ENCODE measurements around the gene HDAC1. TPM values are rescaled to one million over a fixed set of nuclear protein-coding genes. Genes with fewer than 3 reads are reported as not detected.

Gene HDAC1
- total RNA-seq, 2 experiments from 2014 or later: 111 to 120 TPM

DNA sequence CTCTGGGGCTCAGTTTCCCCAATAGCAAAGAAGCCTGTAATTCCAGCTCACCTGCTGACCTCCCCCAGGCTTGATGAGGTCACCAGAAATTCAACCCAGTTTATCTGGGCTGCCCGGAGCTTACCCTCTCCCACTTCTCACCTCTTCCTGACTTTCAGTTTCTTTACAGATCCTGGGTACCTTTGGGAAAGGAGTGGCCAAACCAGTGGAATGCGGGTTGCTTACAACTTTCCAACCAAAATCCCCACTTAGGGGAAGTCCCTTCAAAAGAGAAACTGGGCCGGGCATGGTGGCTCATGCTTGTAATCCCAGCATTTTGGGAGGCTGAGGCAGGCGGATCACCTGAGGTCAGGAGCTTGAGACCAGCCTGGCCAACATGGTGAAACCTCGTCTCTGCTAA lies 50.1 kb downstream of the HDAC1 start:
- no peak overlapping the region for H3K4me3 Mint-ChIP-seq
- CTCF ChIA-PET: interaction anchor here (1.1 to 1.8 kb wide), 2 partner anchors 94 to 126 kb away, joined by 4 to 5 read pairs; no protein-coding TSS in a partner anchor
- H3K9me3 Mint-ChIP-seq: no peaks in the 10 kb centered on the region
- H3K27ac Mint-ChIP-seq: no peak overlapping the region
- no peak for DNase-seq
- intact Hi-C loops (cut with micrococcal nuclease): no loop called here
- H3K4me1 Mint-ChIP-seq (ENCODE audit: low read depth): peaks cover 49% of the 10 kb centered on the region
- no peaks in the 10 kb centered on the region for H3K27me3 Mint-ChIP-seq (ENCODE audit: low read depth)
- H3K36me3 Mint-ChIP-seq (ENCODE audit: low read depth): no peaks in the 10 kb centered on the region

- H3K4me3 Mint-ChIP-seq: no peak overlapping the region
- CTCF ChIA-PET: interaction anchor here (1.0 to 1.8 kb wide), 2 partner anchors 12 to 127 kb away, joined by 3 to 5 read pairs; no protein-coding TSS in a partner anchor
- no peaks in the 10 kb centered on the region for H3K36me3 Mint-ChIP-seq (ENCODE audit: low read depth)
- H3K9me3 Mint-ChIP-seq: no peaks in the 10 kb centered on the region
- intact Hi-C loops (cut with micrococcal nuclease): no loop called here
- no peak for DNase-seq
- H3K4me1 Mint-ChIP-seq (ENCODE audit: low read depth): peaks cover 42% of the 10 kb centered on the region
- H3K27me3 Mint-ChIP-seq (ENCODE audit: low read depth): no peaks in the 10 kb centered on the region
- H3K27ac Mint-ChIP-seq: no peak overlapping the region
Measured at GRCh38 chr1:32342704-32343103, 50.8 kb downstream of the HDAC1 start.

DNA sequence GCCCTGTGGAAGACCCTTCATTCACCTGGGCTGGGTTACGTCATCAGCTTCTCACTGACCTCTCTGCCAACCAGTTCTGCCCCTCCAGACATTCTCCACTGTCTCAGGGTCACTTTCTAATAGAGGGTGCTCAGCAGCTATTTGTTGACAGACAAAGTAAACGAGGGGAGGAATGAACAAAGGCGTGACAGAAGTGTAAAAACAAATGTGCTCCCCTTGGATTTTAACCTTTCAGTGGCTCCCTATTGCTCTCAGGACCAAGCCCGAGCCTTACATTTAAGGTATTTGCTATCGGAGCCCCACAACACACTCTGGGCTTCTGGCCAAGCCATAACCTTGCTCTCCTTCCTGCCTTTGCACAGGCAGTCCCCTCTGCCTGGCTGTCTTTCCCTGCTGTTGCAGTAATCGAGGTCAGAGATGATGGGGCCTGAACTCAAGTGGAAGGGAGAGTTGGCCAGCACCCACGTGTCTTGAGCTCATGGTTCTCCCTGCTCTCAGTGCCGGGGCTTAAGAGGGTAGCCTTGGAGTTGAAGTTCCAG lies 53.5 kb downstream of the HDAC1 start:
- Mint-ChIP-seq H3K4me1 (ENCODE audit: low read depth) (peaks cover 37% of the 10 kb centered on the region), H3K9me3 (peaks cover under 1% of the 10 kb centered on the region), H3K27ac (no peak overlapping the region), H3K36me3 (ENCODE audit: low read depth) (no peaks in the 10 kb centered on the region), H3K27me3 (ENCODE audit: low read depth) (no peaks in the 10 kb centered on the region), H3K4me3 (no peak overlapping the region)
- CTCF ChIA-PET: interaction anchor here (0.6 to 2.1 kb wide), 5 partner anchors 9 to 90 kb away, joined by 3 to 6 read pairs (median 3); partner anchors contain the start of gene MARCKSL1
- intact Hi-C loops (cut with micrococcal nuclease): no loop called here
- DNase-seq: peak; percentile 19

DNA sequence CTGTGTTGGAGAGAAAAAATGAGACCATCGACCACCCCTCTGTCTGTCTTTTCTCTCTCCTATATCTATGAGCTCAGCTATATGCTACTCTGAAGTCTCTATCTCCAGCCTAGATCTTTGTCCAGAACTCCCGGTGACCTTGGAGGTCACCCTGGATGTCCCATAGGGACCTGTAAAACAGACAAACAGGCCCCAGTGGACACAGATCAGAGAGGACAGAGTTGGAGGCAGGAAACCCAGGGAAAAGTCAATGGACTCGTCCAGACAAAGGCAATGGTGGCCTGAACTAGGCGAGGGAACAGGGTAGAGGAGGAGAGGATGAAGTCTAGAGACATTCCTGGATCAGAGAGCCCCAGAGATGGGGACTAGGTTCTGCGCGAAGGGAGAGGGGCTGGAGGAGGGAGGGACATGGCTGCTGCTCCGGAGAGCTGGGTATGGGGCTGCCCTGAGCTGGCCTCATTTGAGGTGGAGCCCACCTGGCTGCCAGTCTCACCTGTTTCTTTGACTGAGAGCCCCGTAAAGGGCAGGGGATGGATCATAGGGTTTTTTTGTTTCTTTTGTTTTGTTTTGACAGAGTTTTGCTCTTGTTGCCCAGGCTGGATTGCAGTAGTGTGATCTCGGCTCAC lies 54.8 kb downstream of the HDAC1 start:
- Mint-ChIP-seq H3K9me3 (peaks cover 2% of the 10 kb centered on the region), H3K27me3 (ENCODE audit: low read depth) (no peaks in the 10 kb centered on the region), H3K4me3 (no peak overlapping the region), H3K4me1 (ENCODE audit: low read depth) (peaks cover 43% of the 10 kb centered on the region), H3K27ac (no peak overlapping the region), H3K36me3 (ENCODE audit: low read depth) (no peaks in the 10 kb centered on the region)
- DNase-seq: no peak
- CTCF ChIA-PET: interaction anchor here (0.7 kb wide), 1 partner anchor 209 kb away, joined by 4 read pairs; no protein-coding TSS in a partner anchor
- intact Hi-C loops (cut with micrococcal nuclease): no loop called here

- no peaks in the 10 kb centered on the region for H3K36me3 Mint-ChIP-seq (ENCODE audit: low read depth)
- peaks cover 49% of the 10 kb centered on the region for H3K4me1 Mint-ChIP-seq (ENCODE audit: low read depth)
- H3K4me3 Mint-ChIP-seq: no peak overlapping the region
- CTCF ChIA-PET: interaction anchor here (1.7 kb wide), 1 partner anchor 18 kb away, joined by 3 read pairs; no protein-coding TSS in a partner anchor
- intact Hi-C loops (cut with micrococcal nuclease): no loop called here
- no peaks in the 10 kb centered on the region for H3K27me3 Mint-ChIP-seq (ENCODE audit: low read depth)
- no peak overlapping the region for H3K27ac Mint-ChIP-seq
- peaks cover 2% of the 10 kb centered on the region for H3K9me3 Mint-ChIP-seq
- DNase-seq: no peak
Measured at GRCh38 chr1:32349211-32349708, 57.4 kb downstream of the HDAC1 start.

- H3K4me3 Mint-ChIP-seq: peak overlapping the region; percentile 83
- H3K36me3 Mint-ChIP-seq (ENCODE audit: low read depth): no peaks in the 10 kb centered on the region
- peaks cover 38% of the 10 kb centered on the region for H3K4me1 Mint-ChIP-seq (ENCODE audit: low read depth)
- CTCF ChIA-PET: interaction anchor here (1.7 kb wide), 2 partner anchors 15 to 20 kb away, joined by 3 to 5 read pairs; partner anchors contain the start of gene MARCKSL1
- no peaks in the 10 kb centered on the region for H3K27me3 Mint-ChIP-seq (ENCODE audit: low read depth)
- intact Hi-C loops (cut with micrococcal nuclease): loop anchor here (1.0 to 5.0 kb wide), 4 partner anchors 12 to 278 kb away; partner anchors contain the start of genes BSDC1, EIF3I, TMEM234 and TMEM39B
- H3K9me3 Mint-ChIP-seq: peaks cover 2% of the 10 kb centered on the region
- H3K27ac Mint-ChIP-seq: peak overlapping the region; percentile 76
- no peak for DNase-seq
Measured at GRCh38 chr1:32350785-32351398, 59.0 kb downstream of the HDAC1 start.

DNA sequence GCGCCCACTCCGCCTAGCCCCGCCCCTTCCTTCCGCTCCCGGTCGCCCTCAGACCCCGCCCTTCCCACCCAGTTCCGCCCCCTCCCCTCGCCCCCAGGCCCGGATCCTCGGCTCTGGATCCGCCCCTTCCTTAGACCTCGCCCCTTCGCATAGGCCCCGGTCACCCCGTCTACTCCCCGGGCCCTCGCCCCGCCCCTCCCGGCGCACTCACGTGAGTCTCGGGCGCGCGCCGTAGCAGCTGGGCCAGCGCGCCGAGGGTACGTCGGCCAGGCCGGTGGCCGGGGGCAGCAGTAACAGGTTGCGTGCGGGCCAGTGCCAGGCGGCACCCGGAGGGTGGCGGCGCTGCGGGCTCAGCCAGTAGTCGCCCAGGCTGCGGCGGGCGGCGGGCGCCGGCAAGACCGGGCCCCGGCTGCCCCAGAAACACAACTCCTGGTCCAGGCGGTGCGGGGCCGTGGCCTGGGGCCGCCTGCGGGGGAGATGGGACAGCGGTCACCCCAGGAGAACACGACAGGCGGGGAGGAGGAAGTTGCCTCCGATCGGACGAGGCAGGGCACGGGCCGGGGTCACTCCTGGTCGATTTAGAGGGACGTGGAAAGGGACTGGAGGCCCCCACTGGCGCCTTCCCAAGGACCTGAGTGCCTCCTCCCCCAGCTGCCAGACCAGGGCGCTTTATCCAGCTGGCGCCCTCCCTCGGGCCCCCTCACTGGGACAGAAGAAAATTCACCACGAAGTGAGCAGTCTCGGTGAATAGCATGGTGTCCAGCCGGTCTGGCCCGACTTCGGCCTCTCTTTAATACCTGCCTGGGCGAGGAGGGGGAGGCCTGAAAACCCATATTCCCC lies 59.7 kb downstream of the HDAC1 start:
- CTCF ChIA-PET: interaction anchor here (0.7 to 1.7 kb wide), 3 partner anchors 14 to 103 kb away, joined by 3 to 5 read pairs (median 4); partner anchors contain the start of gene MARCKSL1
- intact Hi-C loops (cut with micrococcal nuclease): loop anchor here (1.0 to 5.0 kb wide), 4 partner anchors 12 to 279 kb away; partner anchors contain the start of genes BSDC1, EIF3I, TMEM234 and TMEM39B

DNA sequence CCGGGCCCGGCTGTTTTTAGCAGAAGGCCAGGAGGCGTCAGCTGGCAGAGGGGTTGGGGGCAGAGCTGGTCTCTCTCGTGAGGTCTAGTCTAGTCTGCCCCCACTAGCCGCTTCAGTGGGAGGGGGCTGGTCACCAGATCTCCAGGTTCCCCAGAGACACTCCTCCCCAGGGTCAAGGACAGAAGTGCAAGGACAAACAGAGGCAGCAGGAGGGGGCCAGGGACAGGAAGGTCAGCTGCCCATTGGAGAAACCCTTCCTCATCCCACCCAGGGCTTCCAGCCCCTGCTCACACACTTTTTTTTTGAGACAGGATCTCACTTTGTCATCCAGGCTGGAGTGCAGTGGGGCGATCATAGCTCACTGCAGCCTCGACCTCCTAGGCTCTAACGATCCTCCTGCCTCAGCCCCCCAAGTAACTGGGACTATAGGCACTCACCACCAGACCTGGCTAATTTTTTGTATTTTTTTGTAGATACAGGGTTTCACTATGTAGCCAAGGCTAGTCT lies 60.4 kb downstream of the HDAC1 start:
- Mint-ChIP-seq H3K9me3 (peaks cover 2% of the 10 kb centered on the region), H3K27me3 (ENCODE audit: low read depth) (no peaks in the 10 kb centered on the region), H3K4me3 (peak overlapping the region; percentile 83), H3K36me3 (ENCODE audit: low read depth) (no peaks in the 10 kb centered on the region), H3K4me1 (ENCODE audit: low read depth) (peaks cover 31% of the 10 kb centered on the region), H3K27ac (no peak overlapping the region)
- CTCF ChIA-PET: interaction anchor here (0.7 to 1.3 kb wide), 3 partner anchors 15 to 104 kb away, joined by 3 to 4 read pairs (median 3); no protein-coding TSS in a partner anchor
- intact Hi-C loops (cut with micrococcal nuclease): loop anchor here (5.0 kb wide), 1 partner anchor 130 kb away; the partner anchor contains the start of genes EIF3I and TMEM234
- DNase-seq: no peak

More for the DNA sequence above, 59.7 kb downstream of the HDAC1 start:
- Mint-ChIP-seq H3K27me3 (ENCODE audit: low read depth) (no peaks in the 10 kb centered on the region), H3K27ac (peak overlapping the region; percentile 76), H3K4me3 (peak overlapping the region; percentile 83), H3K4me1 (ENCODE audit: low read depth) (peaks cover 31% of the 10 kb centered on the region), H3K9me3 (peaks cover 2% of the 10 kb centered on the region), H3K36me3 (ENCODE audit: low read depth) (no peaks in the 10 kb centered on the region)
- DNase-seq: peak; percentile 95

DNA sequence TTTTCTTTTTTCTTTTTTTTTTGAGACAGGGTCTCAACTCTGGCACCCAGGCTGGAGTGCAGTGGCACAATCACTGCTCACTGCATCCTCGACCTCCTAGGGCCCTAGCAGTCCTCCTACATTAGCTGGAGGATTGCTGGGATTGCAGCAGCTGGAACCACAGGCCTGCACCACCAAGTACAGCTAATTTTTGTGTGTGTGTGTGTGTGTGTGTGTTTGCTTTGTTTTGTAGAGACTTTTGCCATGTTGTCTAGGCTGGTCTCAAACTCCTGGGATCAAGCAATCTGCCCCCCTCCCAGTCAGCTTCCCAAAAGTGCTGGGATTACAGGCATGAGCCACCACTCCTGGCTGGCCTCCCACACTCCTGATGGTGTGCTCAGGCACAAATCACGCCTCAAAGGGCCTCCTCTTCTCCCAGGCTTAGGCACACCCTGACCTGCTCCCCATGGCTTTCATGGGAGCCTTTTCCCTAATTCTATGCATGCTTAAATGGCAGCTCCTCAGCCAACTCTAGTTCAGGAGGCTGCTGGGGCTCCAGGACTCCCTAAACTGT lies 61.0 kb downstream of the HDAC1 start:
- H3K4me1 Mint-ChIP-seq (ENCODE audit: low read depth): peaks cover 31% of the 10 kb centered on the region
- no peaks in the 10 kb centered on the region for H3K36me3 Mint-ChIP-seq (ENCODE audit: low read depth)
- peak overlapping the region; percentile 49 for H3K4me3 Mint-ChIP-seq
- intact Hi-C loops (cut with micrococcal nuclease): loop anchor here (5.0 kb wide), 1 partner anchor 131 kb away; the partner anchor contains the start of genes EIF3I and TMEM234
- no peaks in the 10 kb centered on the region for H3K27me3 Mint-ChIP-seq (ENCODE audit: low read depth)
- H3K9me3 Mint-ChIP-seq: peaks cover 2% of the 10 kb centered on the region
- DNase-seq: no peak
- no peak overlapping the region for H3K27ac Mint-ChIP-seq
- CTCF ChIA-PET: interaction anchor here (1.1 to 1.3 kb wide), 2 partner anchors 74 to 105 kb away, joined by 3 to 4 read pairs; no protein-coding TSS in a partner anchor

DNA sequence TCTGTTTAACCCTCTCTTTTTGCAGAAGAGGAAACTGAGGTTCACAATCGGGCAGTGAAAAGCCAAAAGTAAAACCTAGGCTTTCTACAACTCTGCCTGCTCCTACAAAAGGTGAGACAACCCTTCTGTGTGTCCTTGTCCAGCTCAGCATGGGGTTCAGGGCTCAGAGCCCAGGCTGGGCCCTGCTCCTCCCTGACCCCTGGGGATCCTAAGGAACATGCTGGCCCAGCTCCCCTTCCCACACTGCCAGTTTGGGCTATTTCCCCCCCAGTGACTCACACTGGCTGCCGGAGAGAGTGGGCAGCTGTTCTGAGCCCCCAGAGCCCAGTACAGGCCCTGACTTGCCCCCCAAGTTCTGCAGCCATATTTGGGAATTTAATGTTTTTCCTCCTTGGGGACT lies 61.5 kb downstream of the HDAC1 start:
- peak overlapping the region; percentile 49 for H3K4me3 Mint-ChIP-seq
- H3K36me3 Mint-ChIP-seq (ENCODE audit: low read depth): peaks cover 2% of the 10 kb centered on the region
- DNase-seq: no peak
- intact Hi-C loops (cut with micrococcal nuclease): loop anchor here (5.0 kb wide), 1 partner anchor 131 kb away; the partner anchor contains the start of genes EIF3I and TMEM234
- no peak overlapping the region for H3K27ac Mint-ChIP-seq
- H3K27me3 Mint-ChIP-seq (ENCODE audit: low read depth): no peaks in the 10 kb centered on the region
- CTCF ChIA-PET: interaction anchor here (1.1 to 1.3 kb wide), 2 partner anchors 73 to 105 kb away, joined by 3 to 4 read pairs; no protein-coding TSS in a partner anchor
- peaks cover 2% of the 10 kb centered on the region for H3K9me3 Mint-ChIP-seq
- peaks cover 33% of the 10 kb centered on the region for H3K4me1 Mint-ChIP-seq (ENCODE audit: low read depth)
